ENCODE results near the gene INPP4B. TPM values are rescaled to one million over a fixed set of nuclear protein-coding genes. Genes with fewer than 3 reads are reported as not detected.

Gene INPP4B
- total RNA-seq, 1 experiment from 2014 or later: 0.07 TPM

DNA sequence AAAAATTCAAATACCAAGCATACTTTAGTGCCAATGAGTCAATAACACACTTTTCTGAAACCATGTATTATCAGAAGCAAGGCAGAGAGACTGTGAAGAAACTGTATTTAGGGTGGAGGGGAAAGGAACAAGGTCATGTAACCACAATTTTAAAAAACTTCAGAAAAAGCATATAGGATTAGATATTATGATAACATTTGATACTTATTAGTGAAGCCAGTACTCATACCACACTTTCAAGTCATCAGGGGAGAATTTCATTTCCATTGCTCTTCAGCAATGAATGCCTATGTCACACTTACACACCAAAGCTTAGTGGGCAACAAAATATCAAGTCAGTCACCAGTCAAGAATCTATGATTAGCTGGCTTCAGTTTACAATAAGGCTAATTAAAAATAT is 607.5 kb downstream of the INPP4B start:
- Histone ChIP-seq H3K14ac (ENCODE audit: insufficient read depth, low read length) (no peak overlapping the region), H3K56ac (ENCODE audit: insufficient read length, low read depth, low read length) (no peak overlapping the region), H2AK5ac (ENCODE audit: insufficient read length, low read length) (no peak overlapping the region), H3K27ac (ENCODE audit: insufficient read length, low read depth, low read length) (no peak overlapping the region), H2AFZ (ENCODE audit: low read length) (no peak overlapping the region), H2BK120ac (ENCODE audit: low read depth, low read length, poor library complexity, severe bottlenecking) (no peak overlapping the region), H2BK20ac (ENCODE audit: low read depth, low read length, poor library complexity, severe bottlenecking) (no peak overlapping the region), H3K23ac (ENCODE audit: insufficient read length, low read depth, low read length) (no peak overlapping the region), H3K23me2 (ENCODE audit: insufficient read length, low read depth, low read length, poor library complexity, severe bottlenecking) (no peaks in the 10 kb centered on the region), H2BK15ac (ENCODE audit: low read depth, low read length) (no peak overlapping the region), H3K9me3 (ENCODE audit: control insufficient read depth, low read depth, low read length) (no peaks in the 10 kb centered on the region), H4K91ac (ENCODE audit: insufficient read length, low read depth, low read length) (no peak overlapping the region), H3K4me2 (ENCODE audit: insufficient read depth, insufficient read length, low read length) (no peak overlapping the region), H3K79me1 (ENCODE audit: insufficient read depth, low read depth, low read length, poor library complexity, severe bottlenecking) (no peaks in the 10 kb centered on the region), H3K18ac (ENCODE audit: insufficient read length, low read depth, low read length) (no peak overlapping the region), H4K5ac (ENCODE audit: insufficient read length, low read depth, low read length) (no peak overlapping the region), H3K4ac (ENCODE audit: low read depth, low read length) (no peak overlapping the region), H2BK12ac (ENCODE audit: insufficient read length, low read depth, low read length) (no peak overlapping the region), H3K9ac (ENCODE audit: extremely low read depth, insufficient read length, low read length) (no peak overlapping the region), H3K4me1 (ENCODE audit: insufficient read depth, low read length) (no peaks in the 10 kb centered on the region), H3T11ph (ENCODE audit: low read length) (no peak overlapping the region), H3K27me3 (ENCODE audit: insufficient read depth, low read length) (no peaks in the 10 kb centered on the region), H4K20me1 (ENCODE audit: control insufficient read depth, insufficient read depth, insufficient read length) (no peaks in the 10 kb centered on the region), H2BK5ac (ENCODE audit: insufficient read length, low read length) (no peak overlapping the region), H4K8ac (replicated peaks; ENCODE audit: insufficient read length, low read depth, low read length) (no peak overlapping the region), H3K79me2 (ENCODE audit: insufficient read depth, low read length) (no peaks in the 10 kb centered on the region)
- Mint-ChIP-seq H3K4me1 (0 out of 4 replicates have a peak, but pooled peaks cover 0 to 2% of the 10 kb centered on the region in 2 experiments), H3K36me3 (ENCODE audit: insufficient read depth in 1 of 3, low read depth in 3 of 3) (no peaks in the 10 kb centered on the region), H3K27me3 (ENCODE audit: low read depth) (no peaks in the 10 kb centered on the region; the same call in 1 of the 2 replicates), H3K4me3 (no peak overlapping the region), H3K9me3 (no peaks in the 10 kb centered on the region), H3K27ac (no peak overlapping the region)
- TF ChIP-seq, protein P1, sequence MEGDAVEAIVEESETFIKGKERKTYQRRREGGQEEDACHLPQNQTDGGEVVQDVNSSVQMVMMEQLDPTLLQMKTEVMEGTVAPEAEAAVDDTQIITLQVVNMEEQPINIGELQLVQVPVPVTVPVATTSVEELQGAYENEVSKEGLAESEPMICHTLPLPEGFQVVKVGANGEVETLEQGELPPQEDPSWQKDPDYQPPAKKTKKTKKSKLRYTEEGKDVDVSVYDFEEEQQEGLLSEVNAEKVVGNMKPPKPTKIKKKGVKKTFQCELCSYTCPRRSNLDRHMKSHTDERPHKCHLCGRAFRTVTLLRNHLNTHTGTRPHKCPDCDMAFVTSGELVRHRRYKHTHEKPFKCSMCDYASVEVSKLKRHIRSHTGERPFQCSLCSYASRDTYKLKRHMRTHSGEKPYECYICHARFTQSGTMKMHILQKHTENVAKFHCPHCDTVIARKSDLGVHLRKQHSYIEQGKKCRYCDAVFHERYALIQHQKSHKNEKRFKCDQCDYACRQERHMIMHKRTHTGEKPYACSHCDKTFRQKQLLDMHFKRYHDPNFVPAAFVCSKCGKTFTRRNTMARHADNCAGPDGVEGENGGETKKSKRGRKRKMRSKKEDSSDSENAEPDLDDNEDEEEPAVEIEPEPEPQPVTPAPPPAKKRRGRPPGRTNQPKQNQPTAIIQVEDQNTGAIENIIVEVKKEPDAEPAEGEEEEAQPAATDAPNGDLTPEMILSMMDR (conservative IDR thresholded peaks at IDR 0.05): no peak
- DNase-seq: no peak

Measured in H9 (cell line).